ENCODE data around the gene WWOX. TPM values are rescaled to one million over a fixed set of nuclear protein-coding genes. Genes with fewer than 3 reads are reported as not detected.

Gene WWOX
- total RNA-seq, 1 donor from 2014 or later: 28.2 TPM

DNA sequence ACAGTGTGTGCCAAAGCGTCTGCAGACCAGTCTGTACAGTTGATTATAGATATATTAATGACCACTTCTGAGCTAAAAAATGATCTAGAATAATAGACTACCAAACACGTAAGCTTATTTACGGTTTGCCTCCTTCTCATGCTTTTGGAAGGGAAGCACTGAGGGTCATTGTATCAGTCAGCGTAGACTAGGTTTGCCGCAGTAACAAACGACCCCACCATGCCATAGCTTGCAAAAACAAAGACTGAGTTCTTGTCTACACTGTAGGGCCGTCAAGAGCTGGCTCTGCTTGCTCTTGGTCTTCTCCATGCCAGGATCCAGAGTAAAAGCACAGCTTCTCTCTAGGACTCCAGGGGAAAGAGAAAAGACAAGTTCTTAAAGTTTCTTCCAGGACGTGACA lies 820.4 kb downstream of the WWOX start:
- TF ChIP-seq, protein P1, sequence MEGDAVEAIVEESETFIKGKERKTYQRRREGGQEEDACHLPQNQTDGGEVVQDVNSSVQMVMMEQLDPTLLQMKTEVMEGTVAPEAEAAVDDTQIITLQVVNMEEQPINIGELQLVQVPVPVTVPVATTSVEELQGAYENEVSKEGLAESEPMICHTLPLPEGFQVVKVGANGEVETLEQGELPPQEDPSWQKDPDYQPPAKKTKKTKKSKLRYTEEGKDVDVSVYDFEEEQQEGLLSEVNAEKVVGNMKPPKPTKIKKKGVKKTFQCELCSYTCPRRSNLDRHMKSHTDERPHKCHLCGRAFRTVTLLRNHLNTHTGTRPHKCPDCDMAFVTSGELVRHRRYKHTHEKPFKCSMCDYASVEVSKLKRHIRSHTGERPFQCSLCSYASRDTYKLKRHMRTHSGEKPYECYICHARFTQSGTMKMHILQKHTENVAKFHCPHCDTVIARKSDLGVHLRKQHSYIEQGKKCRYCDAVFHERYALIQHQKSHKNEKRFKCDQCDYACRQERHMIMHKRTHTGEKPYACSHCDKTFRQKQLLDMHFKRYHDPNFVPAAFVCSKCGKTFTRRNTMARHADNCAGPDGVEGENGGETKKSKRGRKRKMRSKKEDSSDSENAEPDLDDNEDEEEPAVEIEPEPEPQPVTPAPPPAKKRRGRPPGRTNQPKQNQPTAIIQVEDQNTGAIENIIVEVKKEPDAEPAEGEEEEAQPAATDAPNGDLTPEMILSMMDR (IDR thresholded peaks at IDR 0.05): no peak
- Mint-ChIP-seq H3K27me3 (ENCODE audit: unreplicated experiment) (no peaks in the 10 kb centered on the region), H3K4me1 (ENCODE audit: unreplicated experiment) (no peaks in the 10 kb centered on the region), H3K27ac (ENCODE audit: unreplicated experiment) (no peak overlapping the region), H3K9me3 (ENCODE audit: unreplicated experiment) (peaks cover 30% of the 10 kb centered on the region), H3K4me3 (ENCODE audit: unreplicated experiment) (no peak overlapping the region), H3K36me3 (ENCODE audit: unreplicated experiment) (no peaks in the 10 kb centered on the region)
- DNase-seq (ENCODE audit: extremely low spot score, unreplicated experiment): no peak

DNA sequence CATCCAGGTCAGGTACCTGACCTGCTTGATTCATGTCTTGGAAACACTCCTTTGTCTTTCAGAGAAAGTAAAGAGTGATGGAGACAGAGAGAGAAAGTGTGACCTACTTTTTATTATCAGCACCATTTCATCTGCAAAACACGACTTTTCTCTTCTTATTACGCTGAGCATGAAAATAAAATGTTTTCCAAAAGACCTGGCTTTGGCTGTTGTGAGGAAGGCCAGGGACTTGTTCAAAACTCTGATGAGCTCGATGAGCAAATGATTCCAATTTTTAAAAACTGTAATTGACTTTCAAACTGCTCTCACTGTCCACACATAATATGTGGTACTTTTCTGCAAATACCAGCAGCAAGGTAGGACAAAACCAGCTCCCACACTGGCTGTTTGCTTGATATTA lies 821.2 kb downstream of the WWOX start:
- Mint-ChIP-seq H3K9me3 (ENCODE audit: unreplicated experiment) (peaks cover 26% of the 10 kb centered on the region), H3K4me1 (ENCODE audit: unreplicated experiment) (no peaks in the 10 kb centered on the region), H3K27me3 (ENCODE audit: unreplicated experiment) (no peaks in the 10 kb centered on the region), H3K27ac (ENCODE audit: unreplicated experiment) (no peak overlapping the region), H3K36me3 (ENCODE audit: unreplicated experiment) (no peaks in the 10 kb centered on the region), H3K4me3 (ENCODE audit: unreplicated experiment) (no peak overlapping the region)
- TF ChIP-seq, protein P1 (IDR thresholded peaks at IDR 0.05): no peak
- no peak for DNase-seq (ENCODE audit: extremely low spot score, unreplicated experiment)

DNA sequence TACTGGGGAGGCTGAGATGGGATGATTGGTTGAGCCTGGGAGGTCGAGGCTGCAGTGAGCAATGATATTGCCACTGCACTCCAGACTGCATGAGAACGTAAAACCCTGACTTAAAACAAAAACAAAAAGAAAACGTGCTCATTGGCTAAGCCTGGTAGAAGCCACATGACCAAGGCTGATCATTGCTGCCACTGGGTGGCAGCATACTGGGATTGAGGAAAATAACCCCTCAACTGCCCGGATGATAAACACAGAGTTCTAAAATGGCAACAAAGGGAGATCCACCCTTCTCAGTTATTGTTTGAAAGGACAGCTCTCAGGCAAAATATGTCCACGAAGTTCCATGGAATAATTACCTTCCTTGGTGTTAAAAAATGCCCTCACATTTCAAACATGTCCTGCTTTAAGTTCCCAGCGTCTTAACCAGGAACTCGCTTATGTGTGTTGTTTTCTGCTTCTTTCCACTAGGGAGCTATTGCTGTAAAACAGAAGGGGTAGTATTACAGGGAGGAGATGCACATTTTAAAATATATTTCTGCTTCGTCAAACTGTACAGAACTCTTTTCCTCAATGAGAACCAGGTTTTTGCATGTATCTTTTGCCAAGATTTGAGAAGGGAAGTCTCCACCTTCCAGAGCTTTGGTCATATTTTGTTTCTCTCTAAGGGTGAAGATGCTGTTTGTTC lies 825.8 kb downstream of the WWOX start:
- TF ChIP-seq, protein P1 (IDR thresholded peaks at IDR 0.05): peak; percentile 32
- H3K27ac Mint-ChIP-seq (ENCODE audit: unreplicated experiment): no peak overlapping the region
- no peak overlapping the region for H3K4me3 Mint-ChIP-seq (ENCODE audit: unreplicated experiment)
- H3K4me1 Mint-ChIP-seq (ENCODE audit: unreplicated experiment): no peaks in the 10 kb centered on the region
- H3K9me3 Mint-ChIP-seq (ENCODE audit: unreplicated experiment): peaks cover 24% of the 10 kb centered on the region
- no peak for DNase-seq (ENCODE audit: extremely low spot score, unreplicated experiment)
- no peaks in the 10 kb centered on the region for H3K27me3 Mint-ChIP-seq (ENCODE audit: unreplicated experiment)
- no peaks in the 10 kb centered on the region for H3K36me3 Mint-ChIP-seq (ENCODE audit: unreplicated experiment)

DNA sequence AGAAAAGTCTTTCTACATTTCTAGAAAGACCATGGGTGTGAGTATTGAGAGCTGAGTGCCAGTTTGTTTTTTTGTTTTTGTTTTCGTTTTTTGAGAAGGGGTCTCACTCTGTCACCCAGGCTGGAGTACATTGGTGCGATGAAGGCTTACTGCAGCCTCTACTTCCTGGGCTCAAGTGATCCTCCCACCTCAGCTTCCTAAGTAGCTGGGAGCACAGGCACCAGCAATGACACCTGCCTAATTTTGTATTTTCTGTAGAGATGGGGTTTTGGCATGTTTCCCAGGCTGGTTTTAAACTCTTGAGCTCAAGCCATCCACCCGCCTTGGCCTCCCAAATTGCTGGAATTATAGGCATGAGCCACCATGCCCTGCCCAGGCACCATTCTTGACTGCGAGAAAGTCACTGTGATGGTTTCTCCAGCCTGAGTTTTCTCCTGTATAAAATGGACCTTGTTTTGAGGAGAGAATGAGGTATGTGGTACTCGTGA lies 827.3 kb downstream of the WWOX start:
- Mint-ChIP-seq H3K4me1 (ENCODE audit: unreplicated experiment) (no peaks in the 10 kb centered on the region), H3K9me3 (ENCODE audit: unreplicated experiment) (peaks cover 16% of the 10 kb centered on the region), H3K27ac (ENCODE audit: unreplicated experiment) (no peak overlapping the region), H3K27me3 (ENCODE audit: unreplicated experiment) (no peaks in the 10 kb centered on the region), H3K36me3 (ENCODE audit: unreplicated experiment) (no peaks in the 10 kb centered on the region), H3K4me3 (ENCODE audit: unreplicated experiment) (no peak overlapping the region)
- no peak for DNase-seq (ENCODE audit: extremely low spot score, unreplicated experiment)
- TF ChIP-seq, protein P1 (IDR thresholded peaks at IDR 0.05): no peak

DNA sequence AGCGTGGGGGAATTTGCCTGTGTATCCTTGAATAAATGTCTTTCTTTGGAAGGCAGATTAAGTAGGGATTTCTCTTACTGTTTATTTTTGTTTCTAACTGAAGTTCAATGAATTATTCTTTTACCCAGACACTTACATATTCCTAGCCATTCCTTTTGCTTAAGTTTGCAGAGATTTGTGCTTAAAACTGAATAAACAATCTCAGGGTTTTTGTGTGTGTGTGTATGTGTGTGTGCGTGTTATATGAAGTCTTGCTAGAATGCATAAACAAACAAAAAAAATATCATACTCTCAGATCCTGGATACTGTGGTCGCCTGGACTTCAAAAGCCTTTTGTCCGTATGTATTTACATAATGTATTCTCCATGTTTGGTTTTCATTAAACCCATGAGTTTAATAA lies 828.3 kb downstream of the WWOX start:
- DNase-seq (ENCODE audit: extremely low spot score, unreplicated experiment): no peak
- TF ChIP-seq, protein P1 (IDR thresholded peaks at IDR 0.05): no peak
- Mint-ChIP-seq H3K4me1 (ENCODE audit: unreplicated experiment) (no peaks in the 10 kb centered on the region), H3K36me3 (ENCODE audit: unreplicated experiment) (no peaks in the 10 kb centered on the region), H3K9me3 (ENCODE audit: unreplicated experiment) (peaks cover 13% of the 10 kb centered on the region), H3K27me3 (ENCODE audit: unreplicated experiment) (no peaks in the 10 kb centered on the region), H3K27ac (ENCODE audit: unreplicated experiment) (no peak overlapping the region), H3K4me3 (ENCODE audit: unreplicated experiment) (no peak overlapping the region)
